ENCODE results near the gene MAD1L1.

- TF ChIP-seq CTCF (IDR thresholded peaks at IDR 0.05): no peak
- no peak for TF ChIP-seq POLR2AphosphoS5 (IDR thresholded peaks at IDR 0.05)
- TF ChIP-seq POLR2A (IDR thresholded peaks at IDR 0.05): no peak
- TF ChIP-seq EP300 (IDR thresholded peaks at IDR 0.05; ENCODE audit: low read depth): no peak
These were observed 227.0 kb downstream of the MAD1L1 start for GRCh38 chr7:2005786-2006185.
